Mesenchymal stem cell (in vitro differentiated cells and primary cell): Measurements from ENCODE around the gene PRR20G.

Experiments
- DNase-seq: peaks from one replicate; pipeline ENCODE4 v3.0.0-alpha.2; 2013
- H2AFZ ChIP-seq: one replicate; pipeline ENCODE4 v1.6.1; 2013; ENCODE audit warnings: low read depth, mild to moderate bottlenecking, control low read depth, inconsistent platforms, low read length, moderate library complexity
- H2AK5ac ChIP-seq: 2 replicates; pipeline ENCODE4 v1.6.1; 2013; ENCODE audit warnings: low read length, moderate library complexity, mild to moderate bottlenecking, inconsistent platforms; ENCODE audit not compliant: severe bottlenecking
- H2BK120ac ChIP-seq: one replicate; pipeline ENCODE4 v1.6.1; 2013; ENCODE audit warnings: low read depth, mild to moderate bottlenecking, inconsistent platforms, low read length, moderate library complexity
- H2BK12ac ChIP-seq, 2 experiments: one replicate each; pipeline ENCODE4 v1.6.1; 2013; ENCODE audit warnings: inconsistent platforms in 2 of 2, low read length in 2 of 2, mild to moderate bottlenecking in 2 of 2, moderate library complexity in 2 of 2, control low read depth in 1 of 2
- H2BK15ac ChIP-seq: one replicate; pipeline ENCODE4 v1.6.1; 2013; ENCODE audit warnings: mild to moderate bottlenecking, low read depth, inconsistent platforms; ENCODE audit not compliant: poor library complexity, severe bottlenecking
- H2BK5ac ChIP-seq: 2 replicates; pipeline ENCODE4 v1.6.1; 2013; ENCODE audit warnings: low read depth, mild to moderate bottlenecking, low read length, control low read depth, inconsistent platforms; ENCODE audit not compliant: poor library complexity, severe bottlenecking
- H3K14ac ChIP-seq, 2 experiments: one replicate each; pipeline ENCODE4 v1.6.1; 2013; ENCODE audit warnings: inconsistent platforms in 2 of 2, low read length in 2 of 2, control low read depth in 1 of 2, mild to moderate bottlenecking in 1 of 2, moderate library complexity in 1 of 2
- H3K18ac ChIP-seq, 2 experiments: one replicate each; pipeline ENCODE4 v1.6.1; 2013; ENCODE audit warnings: inconsistent platforms in 2 of 2, low read length in 2 of 2, control low read depth in 1 of 2, low read depth in 1 of 2, mild to moderate bottlenecking in 1 of 2
- H3K23ac ChIP-seq, 2 experiments: one replicate each; pipeline ENCODE4 v1.6.1; 2013; ENCODE audit warnings: inconsistent platforms in 2 of 2, low read length in 2 of 2, mild to moderate bottlenecking in 2 of 2, moderate library complexity in 2 of 2, control low read depth in 1 of 2
- H3K27ac ChIP-seq: 2 replicates; pipeline ENCODE4 v1.5.1; 2013; ENCODE audit warnings: mild to moderate bottlenecking, moderate library complexity, low read length, control low read depth, inconsistent platforms; ENCODE audit not compliant: poor library complexity, severe bottlenecking
- H3K27me3 ChIP-seq, 2 experiments: 2 replicates each; pipeline versions ENCODE4 v1.6.1 to v1.7.0; 2013; ENCODE audit warnings: low read length in 2 of 2, mild to moderate bottlenecking in 2 of 2, moderate library complexity in 2 of 2, control low read depth in 1 of 2, inconsistent platforms in 1 of 2; ENCODE audit not compliant: control insufficient read depth in 1 of 2, insufficient read depth in 1 of 2
- H3K36me3 ChIP-seq, 2 experiments: 2 replicates each; pipeline versions ENCODE4 v1.6.1 to v1.7.0; 2013; ENCODE audit warnings: low read length in 2 of 2, control low read depth in 1 of 2, inconsistent platforms in 1 of 2, low read depth in 1 of 2, mild to moderate bottlenecking in 1 of 2; ENCODE audit not compliant: insufficient read depth in 2 of 2, control insufficient read depth in 1 of 2
- H3K4ac ChIP-seq, 2 experiments: one replicate each; pipeline ENCODE4 v1.6.1; 2013; ENCODE audit warnings: inconsistent platforms in 2 of 2, low read length in 2 of 2, mild to moderate bottlenecking in 2 of 2, moderate library complexity in 2 of 2, control low read depth in 1 of 2, low read depth in 1 of 2
- H3K4me1 ChIP-seq: 2 replicates; pipeline ENCODE4 v1.6.1; 2013; ENCODE audit warnings: low read depth, low read length, control low read depth; ENCODE audit not compliant: control insufficient read depth, insufficient read depth
- H3K4me2 ChIP-seq: 2 replicates; pipeline ENCODE4 v1.6.1; 2013; ENCODE audit warnings: low read length, mild to moderate bottlenecking, inconsistent platforms; ENCODE audit not compliant: poor library complexity, severe bottlenecking
- H3K4me3 ChIP-seq, 2 experiments: 2 replicates each; pipeline versions ENCODE4 v1.5.1 to v1.7.0; 2013; ENCODE audit warnings: low read length in 2 of 2, mild to moderate bottlenecking in 2 of 2, control low read depth in 1 of 2, low read depth in 1 of 2; ENCODE audit not compliant: insufficient read depth in 1 of 2
- H3K79me1 ChIP-seq: replicated peaks from 2 replicates; pipeline ENCODE4 v1.6.1; 2013; ENCODE audit warnings: mild to moderate bottlenecking, control low read depth, low read length, inconsistent platforms; ENCODE audit not compliant: poor library complexity, severe bottlenecking
- H3K9ac ChIP-seq: 2 replicates; pipeline ENCODE4 v1.7.0; 2013; ENCODE audit warnings: mild to moderate bottlenecking, low read length, moderate library complexity
- H3K9me3 ChIP-seq: 2 replicates; pipeline ENCODE4 v1.7.0; 2013; ENCODE audit warnings: mild to moderate bottlenecking, low read length; ENCODE audit not compliant: control insufficient read depth
- H4K8ac ChIP-seq: one replicate; pipeline ENCODE4 v1.6.1; 2013; ENCODE audit warnings: inconsistent platforms, mild to moderate bottlenecking, low read length, moderate library complexity
- H4K91ac ChIP-seq: one replicate; pipeline ENCODE4 v1.6.1; 2013; ENCODE audit warnings: mild to moderate bottlenecking, low read length, inconsistent platforms
- WGBS: methylation state at CpG from one replicate; pipeline ENCODE4 v1.1.7; 2013; ENCODE audit warnings: mixed read lengths; 5-methylcytosine and 5-hydroxymethylcytosine counted together

PRR20G gene

DNA sequence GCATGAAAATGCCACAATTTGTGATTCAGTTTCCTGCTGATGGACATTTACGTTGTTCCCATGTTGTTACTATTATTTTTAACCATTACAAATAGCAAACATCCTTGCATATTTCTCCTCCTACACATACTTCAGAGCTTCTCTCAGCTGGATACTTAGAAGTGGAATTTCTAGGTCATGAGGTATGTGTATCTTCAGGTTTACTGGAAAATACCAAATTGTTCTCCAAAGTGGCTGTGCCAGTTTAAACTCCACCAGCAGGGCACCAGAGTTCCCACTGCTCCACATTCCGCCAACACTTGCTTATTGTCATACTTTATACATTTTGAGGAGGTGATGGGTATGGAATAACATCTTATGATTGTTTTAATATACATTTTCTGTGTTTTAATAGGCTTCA is 49.2 kb downstream of the PRR20G start:
- H2BK15ac ChIP-seq = no peak overlapping the region
- H3K4me2 ChIP-seq = no peak overlapping the region
- no peak overlapping the region for H4K8ac ChIP-seq
- no peaks in the 10 kb centered on the region for H3K79me1 ChIP-seq
- no peak for DNase-seq
- H3K27me3 ChIP-seq = no peaks in the 10 kb centered on the region
- H3K4me1 ChIP-seq = no peaks in the 10 kb centered on the region
- H3K14ac ChIP-seq = no peak overlapping the region
- peaks cover 18% of the 10 kb centered on the region for H3K9me3 ChIP-seq
- H2BK5ac ChIP-seq = no peak overlapping the region
- no peak overlapping the region for H3K9ac ChIP-seq
- H2AFZ ChIP-seq = no peak overlapping the region
- H3K18ac ChIP-seq = no peak overlapping the region
- no peak overlapping the region for H3K27ac ChIP-seq
- H2AK5ac ChIP-seq = no peak overlapping the region
- no peak overlapping the region for H3K23ac ChIP-seq
- no peaks in the 10 kb centered on the region for H3K36me3 ChIP-seq
- no peak overlapping the region for H3K4ac ChIP-seq
- H2BK12ac ChIP-seq = no peak overlapping the region
- no peak overlapping the region for H2BK120ac ChIP-seq
- no peak overlapping the region for H3K4me3 ChIP-seq
- H4K91ac ChIP-seq = no peak overlapping the region
- WGBS = no CpG with 5 or more reads among the region's 2 CpGs

DNA sequence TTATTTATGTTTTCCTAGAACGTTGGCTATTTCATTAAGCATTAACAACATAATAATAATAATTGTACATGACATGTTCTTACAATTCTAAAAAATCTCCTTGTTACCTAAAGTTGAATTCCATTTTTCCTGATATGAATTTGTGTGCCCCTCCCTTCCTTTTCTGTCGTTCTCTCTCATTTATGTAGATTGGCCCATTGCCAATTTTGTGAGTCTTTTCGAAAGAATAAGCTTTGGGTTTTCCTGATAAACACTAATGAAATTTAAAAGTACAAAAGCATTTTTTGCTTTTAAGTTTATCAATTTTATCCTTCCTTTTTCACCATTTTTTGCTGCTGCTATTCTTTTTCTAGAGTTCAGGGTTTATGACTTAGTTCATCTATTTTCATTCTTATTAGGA is 50.0 kb downstream of the PRR20G start:
- no peaks in the 10 kb centered on the region for H3K4me1 ChIP-seq
- no CpG with 5 or more reads among the region's 3 CpGs for whole genome bisulfite sequencing
- no peak overlapping the region for H3K4me2 ChIP-seq

DNA sequence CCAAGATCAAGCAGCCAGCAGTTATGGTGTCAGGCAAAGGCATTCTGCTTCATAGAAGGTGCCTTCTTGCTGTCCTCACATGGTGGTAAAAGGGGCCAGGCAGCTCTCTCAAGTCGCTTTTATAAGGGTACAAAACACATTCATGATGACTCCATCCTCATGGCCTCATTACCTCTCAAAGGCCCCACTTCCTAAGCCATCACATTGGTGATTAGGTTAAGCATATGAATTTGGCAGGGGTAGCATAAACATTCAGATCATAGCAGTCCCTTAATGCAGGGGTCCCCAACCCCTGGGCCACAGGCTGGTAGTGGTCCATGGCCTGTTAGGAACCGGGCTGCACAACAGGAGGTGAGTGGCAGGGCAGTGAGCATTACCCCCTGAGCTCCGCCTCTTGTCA is 52.1 kb downstream of the PRR20G start:
- no peaks in the 10 kb centered on the region for H3K36me3 ChIP-seq
- H3K9me3 ChIP-seq = peaks cover 8% of the 10 kb centered on the region
- H3K4ac ChIP-seq = no peak overlapping the region
- no peak overlapping the region for H3K23ac ChIP-seq
- H3K9ac ChIP-seq = no peak overlapping the region
- peaks cover 0 to 3% of the 10 kb centered on the region in 2 experiments for H3K27me3 ChIP-seq
- no peak overlapping the region for H2BK120ac ChIP-seq
- no peak overlapping the region for H2BK12ac ChIP-seq
- H3K18ac ChIP-seq = no peak overlapping the region
- whole genome bisulfite sequencing = 73% methylated on average over 2 of the region's 3 CpGs
- H3K27ac ChIP-seq = no peak overlapping the region
- H3K4me1 ChIP-seq = no peaks in the 10 kb centered on the region
- no peak overlapping the region for H2AFZ ChIP-seq
- no peak overlapping the region for H2BK15ac ChIP-seq
- no peak overlapping the region for H3K4me2 ChIP-seq
- no peak overlapping the region for H2AK5ac ChIP-seq
- H4K91ac ChIP-seq = no peak overlapping the region
- no peaks in the 10 kb centered on the region for H3K79me1 ChIP-seq
- H2BK5ac ChIP-seq = no peak overlapping the region
- H4K8ac ChIP-seq = no peak overlapping the region
- no peak overlapping the region for H3K4me3 ChIP-seq
- no peak overlapping the region for H3K14ac ChIP-seq
- no peak for DNase-seq

More for the DNA sequence above, 50.0 kb downstream of the PRR20G start:
- H3K36me3 ChIP-seq = no peaks in the 10 kb centered on the region
- H3K9me3 ChIP-seq = peaks cover 18% of the 10 kb centered on the region
- no peak overlapping the region for H2BK120ac ChIP-seq
- H3K9ac ChIP-seq = no peak overlapping the region
- H3K23ac ChIP-seq = no peak overlapping the region
- H2AFZ ChIP-seq = no peak overlapping the region
- DNase-seq = no peak
- no peak overlapping the region for H3K4ac ChIP-seq
- H2BK5ac ChIP-seq = no peak overlapping the region
- H3K27ac ChIP-seq = no peak overlapping the region
- H3K4me3 ChIP-seq = no peak overlapping the region
- no peak overlapping the region for H2BK15ac ChIP-seq
- H2AK5ac ChIP-seq = no peak overlapping the region
- H3K18ac ChIP-seq = no peak overlapping the region
- no peaks in the 10 kb centered on the region for H3K79me1 ChIP-seq
- H3K27me3 ChIP-seq = peaks cover 0 to 2% of the 10 kb centered on the region in 2 experiments
- H3K14ac ChIP-seq = no peak overlapping the region
- no peak overlapping the region for H4K8ac ChIP-seq
- H4K91ac ChIP-seq = no peak overlapping the region
- H2BK12ac ChIP-seq = no peak overlapping the region

DNA sequence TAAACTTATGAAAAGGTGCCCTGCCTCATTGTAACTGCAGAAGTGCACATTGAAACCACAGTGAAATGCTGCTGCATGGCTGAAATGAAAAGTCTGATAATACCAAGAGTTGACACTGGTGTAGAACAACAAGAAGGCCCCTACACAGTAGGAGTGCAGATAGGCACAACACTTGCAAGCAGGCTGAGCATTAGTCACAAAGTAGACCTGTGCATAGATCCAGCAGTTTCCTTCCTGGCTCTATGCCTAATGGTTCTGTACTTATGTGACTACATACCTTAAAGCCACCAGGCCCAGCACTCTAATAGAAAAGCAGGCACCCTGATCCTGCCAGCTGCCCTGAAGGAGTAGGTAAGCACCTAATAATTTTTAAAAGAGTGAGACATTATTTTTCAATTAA is 53.1 kb downstream of the PRR20G start:
- no peak overlapping the region for H3K4ac ChIP-seq
- no peak for DNase-seq

More for the DNA sequence above, 53.1 kb downstream of the PRR20G start:
- no peak overlapping the region for H3K14ac ChIP-seq
- no peak overlapping the region for H3K23ac ChIP-seq
- H2BK5ac ChIP-seq = no peak overlapping the region
- H3K27ac ChIP-seq = no peak overlapping the region
- no peak overlapping the region for H4K91ac ChIP-seq
- H3K27me3 ChIP-seq = peaks cover 0 to 3% of the 10 kb centered on the region in 2 experiments
- H2BK15ac ChIP-seq = no peak overlapping the region
- H3K9me3 ChIP-seq = peaks cover 8% of the 10 kb centered on the region
- H2BK12ac ChIP-seq = no peak overlapping the region
- no peak overlapping the region for H2AFZ ChIP-seq
- H3K36me3 ChIP-seq = no peaks in the 10 kb centered on the region
- no peaks in the 10 kb centered on the region for H3K4me1 ChIP-seq
- H3K79me1 ChIP-seq = no peaks in the 10 kb centered on the region
- H3K4me2 ChIP-seq = no peak overlapping the region
- H2BK120ac ChIP-seq = no peak overlapping the region
- H2AK5ac ChIP-seq = no peak overlapping the region
- no peak overlapping the region for H3K4me3 ChIP-seq
- no peak overlapping the region for H3K18ac ChIP-seq
- no peak overlapping the region for H4K8ac ChIP-seq
- no peak overlapping the region for H3K9ac ChIP-seq
